AG04450 (cell line): Measurements from ENCODE around the gene CST2. TPM values are rescaled to one million over a fixed set of nuclear protein-coding genes. Genes with fewer than 3 reads are reported as not detected.

Experiments used
- CTCF ChIA-PET: fragments of 300-600, 350-600 bp; formaldehyde crosslinking; extraction: SDS; loops from one replicate; lab custom pipeline; 2022; ENCODE audit warnings: antibody characterized with exemption, inconsistent platforms; lab: Charles Lee
- POLR2A ChIA-PET: fragments of 350-600 bp; formaldehyde crosslinking; extraction: SDS; loops from one replicate; lab custom pipeline; 2021; ENCODE audit warnings: antibody characterized with exemption, inconsistent platforms; lab: Yijun Ruan, JAX
- DNase-seq: peaks from one replicate; pipeline ENCODE4 v3.0.0-alpha.2; 2011; ENCODE audit warnings: low read depth, low spot score
- H3K27ac ChIP-seq: one replicate; pipeline ENCODE4 v1.5.1; 2012; ENCODE audit warnings: low read depth, low read length, control low read depth
- H3K27me3 ChIP-seq: one replicate; pipeline ENCODE4 v1.6.0; 2012; ENCODE audit warnings: low read length; ENCODE audit not compliant: control insufficient read depth, insufficient read depth
- H3K4me3 ChIP-seq: 2 replicates; pipeline ENCODE4 v1.5.1; 2011; ENCODE audit warnings: mild to moderate bottlenecking, low read depth, low read length, control low read depth
- H3K9me3 ChIP-seq: 2 replicates; pipeline ENCODE4 v1.5.1; 2012; ENCODE audit warnings: low read length; ENCODE audit not compliant: control insufficient read depth, insufficient read depth
- CTCF ChIP-seq: IDR thresholded peaks from 2 replicates; pipeline ENCODE4 v1.5.1; 2011; ENCODE audit warnings: low read depth, low read length, control low read depth, inconsistent platforms
- polyA plus RNA-seq: library from polyadenylated mRNA; depleted of rRNA; stranded (reverse); fragments of >200 nt; gene quantifications from 2 replicates; pipeline ENCODE4 v1.2.3, GENCODE V29; 2011

CST2 gene
- polyA plus RNA-seq, 1 experiment: not detected

- H3K27ac ChIP-seq: no peak overlapping the region
- no peak for DNase-seq
- no peak overlapping the region for H3K4me3 ChIP-seq
- no peak for TF ChIP-seq CTCF
- no peaks in the 10 kb centered on the region for H3K27me3 ChIP-seq
- ChIA-PET POLR2A (no interaction called here), CTCF (no interaction called here)
- H3K9me3 ChIP-seq: no peaks in the 10 kb centered on the region
Measured at GRCh38 chr20:23857962-23858595, 31.6 kb upstream of the CST2 start.

DNA sequence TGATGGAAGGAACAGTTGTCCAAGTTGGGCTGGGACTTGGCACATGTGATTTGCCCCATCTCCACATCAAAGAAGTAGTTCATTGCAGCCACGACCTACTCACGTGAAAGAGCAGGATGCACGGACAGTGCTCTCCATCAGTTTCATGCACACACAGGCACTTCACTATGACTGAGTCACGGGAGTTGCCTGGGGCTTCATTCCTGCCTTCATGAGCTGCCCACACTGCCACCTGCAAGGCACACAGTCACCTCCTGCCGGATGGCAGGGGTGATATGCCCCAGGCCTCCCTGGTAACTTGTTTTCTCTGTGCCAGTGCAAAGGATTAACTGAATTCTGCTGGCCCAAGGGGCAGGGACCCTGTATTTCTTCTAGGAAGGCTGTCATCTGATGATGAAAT, 30.2 kb upstream of the CST2 start:
- no peak for DNase-seq
- Histone ChIP-seq H3K27ac (no peak overlapping the region), H3K9me3 (no peaks in the 10 kb centered on the region), H3K27me3 (no peaks in the 10 kb centered on the region), H3K4me3 (no peak overlapping the region)
- no peak for TF ChIP-seq CTCF
- ChIA-PET POLR2A (no interaction called here), CTCF (no interaction called here)

- no peak overlapping the region for H3K27ac ChIP-seq
- ChIA-PET POLR2A (no interaction called here), CTCF (no interaction called here)
- no peaks in the 10 kb centered on the region for H3K9me3 ChIP-seq
- H3K27me3 ChIP-seq: no peaks in the 10 kb centered on the region
- no peak overlapping the region for H3K4me3 ChIP-seq
- no peak for TF ChIP-seq CTCF
- DNase-seq: no peak
Measured at GRCh38 chr20:23856226-23856625, 29.7 kb upstream of the CST2 start.

DNA sequence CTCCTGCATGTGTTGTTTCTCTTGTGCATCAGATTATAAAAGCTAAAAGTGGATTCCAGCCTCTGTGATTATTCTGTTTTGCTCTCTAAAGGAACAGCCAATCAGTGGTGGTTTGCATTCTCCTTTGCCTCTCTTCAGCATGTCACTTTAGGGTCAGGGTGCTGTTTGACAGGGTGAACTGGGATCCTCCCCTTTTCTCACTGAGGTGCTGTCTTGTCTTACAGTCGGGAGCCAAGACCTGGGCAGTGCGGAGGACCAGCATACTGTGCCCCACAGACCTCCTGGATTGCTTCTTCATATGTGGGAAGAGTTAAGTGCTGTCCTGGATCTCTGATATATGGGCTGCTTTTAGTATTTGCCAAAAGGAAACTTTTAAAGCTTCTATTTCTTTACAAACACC, 15.2 kb upstream of the CST2 start:
- CTCF ChIA-PET: no interaction called here

GRCh38 chr20:23835716-23836115, 9.2 kb upstream of the CST2 start:
- no peak for DNase-seq
- no peak for TF ChIP-seq CTCF
- Histone ChIP-seq H3K4me3 (no peak overlapping the region), H3K27me3 (no peaks in the 10 kb centered on the region), H3K27ac (no peak overlapping the region), H3K9me3 (no peaks in the 10 kb centered on the region)
- ChIA-PET POLR2A (no interaction called here), CTCF (no interaction called here)

More for the DNA sequence above, 15.2 kb upstream of the CST2 start:
- Histone ChIP-seq H3K27me3 (no peaks in the 10 kb centered on the region), H3K9me3 (no peaks in the 10 kb centered on the region), H3K4me3 (no peak overlapping the region), H3K27ac (no peak overlapping the region)
- no peak for TF ChIP-seq CTCF
- POLR2A ChIA-PET: no interaction called here
- no peak for DNase-seq
